Measurements from ENCODE around the gene ZNF628.
"Not testable (repeated sequence)": the region's sequence is repeated elsewhere in the genome, so short reads cannot be mapped to it uniquely, and the experiment has no call there.

Gene ZNF628

GRCh38 chr19:55446060-55446459 is 30.4 kb upstream of the ZNF628 start:
- TF ChIP-seq EZH2 (IDR thresholded peaks at IDR 0.05; ENCODE audit: borderline replicate concordance, low read depth, low read length, severe bottlenecking), result no peak
- TF ChIP-seq CTCF (IDR thresholded peaks at IDR 0.05; ENCODE audit: borderline replicate concordance, extremely low read depth, low read length, poor library complexity, severe bottlenecking), result no peak
- peaks cover 38% of the 10 kb centered on the region for H3K27me3 ChIP-seq (ENCODE audit: insufficient read depth, low read length, poor library complexity)

GRCh38 chr19:55447421-55448174 is 28.8 kb upstream of the ZNF628 start:
- no peak overlapping the region for H3K9ac ChIP-seq (ENCODE audit: low read depth, low read length)
- no peak overlapping the region for H3K4me2 ChIP-seq (ENCODE audit: insufficient read depth, low read length)
- no peaks in the 10 kb centered on the region for H3K79me2 ChIP-seq (ENCODE audit: insufficient read depth, low read length)
- ATAC-seq (ENCODE audit: insufficient read depth, low read depth) (peak; percentile 22; the same call in 2 of the 3 replicates), DNase-seq (peak; percentile 20)
- no peak for TF ChIP-seq EZH2 (IDR thresholded peaks at IDR 0.05; ENCODE audit: borderline replicate concordance, low read depth, low read length, severe bottlenecking)
- TF ChIP-seq CTCF (IDR thresholded peaks at IDR 0.05; ENCODE audit: borderline replicate concordance, extremely low read depth, low read length, poor library complexity, severe bottlenecking), result no peak
- peaks cover 42% of the 10 kb centered on the region for H3K27me3 ChIP-seq (ENCODE audit: insufficient read depth, low read length, poor library complexity)
- no peaks in the 10 kb centered on the region for H3K36me3 ChIP-seq (ENCODE audit: insufficient read depth, low read length)
- H2AFZ ChIP-seq (ENCODE audit: low read depth, low read length), result no peak overlapping the region
- H4K20me1 ChIP-seq (ENCODE audit: insufficient read depth, low read length), result peaks cover 13% of the 10 kb centered on the region; the same call in 1 of the 2 replicates
- H3K27ac ChIP-seq (ENCODE audit: low read length), result no peak overlapping the region
- H3K4me3 ChIP-seq (ENCODE audit: low read depth in 1 of 2, low read length in 2 of 2), result no peak overlapping the region
- peaks cover 24% of the 10 kb centered on the region for H3K4me1 ChIP-seq (ENCODE audit: insufficient read depth, low read length)
- no peaks in the 10 kb centered on the region for H3K9me3 ChIP-seq (ENCODE audit: insufficient read depth, low read length, severe bottlenecking)

More at GRCh38 chr19:55446060-55446459, 30.4 kb upstream of the ZNF628 start:
- H3K9me3 ChIP-seq (ENCODE audit: insufficient read depth, low read length, severe bottlenecking), result no peaks in the 10 kb centered on the region
- H4K20me1 ChIP-seq (ENCODE audit: insufficient read depth, low read length), result peaks cover 14% of the 10 kb centered on the region; the same call in 1 of the 2 replicates
- no peak for ATAC-seq (ENCODE audit: insufficient read depth, low read depth)
- no peak overlapping the region for H2AFZ ChIP-seq (ENCODE audit: low read depth, low read length)
- H3K79me2 ChIP-seq (ENCODE audit: insufficient read depth, low read length), result no peaks in the 10 kb centered on the region
- DNase-seq, result no peak
- no peak overlapping the region for H3K4me2 ChIP-seq (ENCODE audit: insufficient read depth, low read length)
- H3K4me3 ChIP-seq (ENCODE audit: low read depth in 1 of 2, low read length in 2 of 2), result no peak overlapping the region
- no peak overlapping the region for H3K27ac ChIP-seq (ENCODE audit: low read length)
- H3K36me3 ChIP-seq (ENCODE audit: insufficient read depth, low read length), result no peaks in the 10 kb centered on the region
- peaks cover 12% of the 10 kb centered on the region for H3K4me1 ChIP-seq (ENCODE audit: insufficient read depth, low read length)
- H3K9ac ChIP-seq (ENCODE audit: low read depth, low read length), result no peak overlapping the region

GRCh38 chr19:55448175-55448490 is 28.3 kb upstream of the ZNF628 start:
- not testable (repeated sequence) for H3K36me3 ChIP-seq (ENCODE audit: insufficient read depth, low read length); H2AFZ ChIP-seq (ENCODE audit: low read depth, low read length); DNase-seq; H3K27ac ChIP-seq (ENCODE audit: low read length); H3K9ac ChIP-seq (ENCODE audit: low read depth, low read length); H3K4me3 ChIP-seq (ENCODE audit: low read depth in 1 of 2, low read length in 2 of 2); H3K9me3 ChIP-seq (ENCODE audit: insufficient read depth, low read length, severe bottlenecking); H3K79me2 ChIP-seq (ENCODE audit: insufficient read depth, low read length); H3K4me2 ChIP-seq (ENCODE audit: insufficient read depth, low read length); ATAC-seq (ENCODE audit: insufficient read depth, low read depth)
- H4K20me1 ChIP-seq (ENCODE audit: insufficient read depth, low read length), result peaks cover 14% of the 10 kb centered on the region; the same call in 1 of the 2 replicates
- H3K27me3 ChIP-seq (ENCODE audit: insufficient read depth, low read length, poor library complexity), result peaks cover 36% of the 10 kb centered on the region
- H3K4me1 ChIP-seq (ENCODE audit: insufficient read depth, low read length), result peaks cover 22% of the 10 kb centered on the region

- Histone ChIP-seq H3K4me2 (ENCODE audit: insufficient read depth, low read length) (no peak overlapping the region), H3K27ac (ENCODE audit: low read length) (no peak overlapping the region), H3K4me3 (ENCODE audit: low read depth in 1 of 2, low read length in 2 of 2) (no peak overlapping the region), H4K20me1 (ENCODE audit: insufficient read depth, low read length) (peaks cover 15% of the 10 kb centered on the region; the same call in 1 of the 2 replicates), H3K79me2 (ENCODE audit: insufficient read depth, low read length) (no peaks in the 10 kb centered on the region), H3K9ac (ENCODE audit: low read depth, low read length) (no peak overlapping the region), H3K27me3 (ENCODE audit: insufficient read depth, low read length, poor library complexity) (peaks cover 23% of the 10 kb centered on the region), H3K36me3 (ENCODE audit: insufficient read depth, low read length) (0 out of 2 replicates have a peak, but pooled peaks cover 4% of the 10 kb centered on the region), H3K4me1 (ENCODE audit: insufficient read depth, low read length) (peaks cover 16% of the 10 kb centered on the region), H3K9me3 (ENCODE audit: insufficient read depth, low read length, severe bottlenecking) (no peaks in the 10 kb centered on the region), H2AFZ (ENCODE audit: low read depth, low read length) (no peak overlapping the region)
- no peak for TF ChIP-seq CTCF (IDR thresholded peaks at IDR 0.05; ENCODE audit: borderline replicate concordance, extremely low read depth, low read length, poor library complexity, severe bottlenecking)
- no peak for TF ChIP-seq EZH2 (IDR thresholded peaks at IDR 0.05; ENCODE audit: borderline replicate concordance, low read depth, low read length, severe bottlenecking)
- no peak for DNase-seq
- ATAC-seq (ENCODE audit: insufficient read depth, low read depth), result no peak
Measured at GRCh38 chr19:55449469-55449868, 26.9 kb upstream of the ZNF628 start.

Data from DND-41 (cell line).